GM23338 (cell line): ENCODE measurements around the gene NRIP1.

Experiments used
- CTCF ChIP-seq, 2 experiments: fragments of 200-600 bp in 1 of 2; sonication (generic) in 1 of 2; conservative IDR thresholded peaks; 2 replicates each; pipeline versions ENCODE4 v1.5.1 to v1.6.1; 2016 to 2017; ENCODE audit warnings: antibody characterized with exemption in 2 of 2, low read depth in 2 of 2, mild to moderate bottlenecking in 2 of 2, moderate library complexity in 1 of 2
- EZH2 ChIP-seq: fragments of 200-600 bp; sonication (generic); IDR thresholded peaks from one replicate; pipeline ENCODE4 v1.8.0; 2017; ENCODE audit warnings: antibody characterized with exemption, mild to moderate bottlenecking, low read depth; ENCODE audit not compliant: unreplicated experiment
- POLR2AphosphoS5 ChIP-seq: IDR thresholded peaks from 2 replicates; pipeline ENCODE4 v1.6.1; 2016; ENCODE audit warnings: antibody characterized with exemption, low read depth
- TF ChIP-seq, protein P1 (sequence below): IDR thresholded peaks from 2 replicates; pipeline ENCODE4 v1.6.1; 2016; ENCODE audit warnings: antibody characterized with exemption

- TF ChIP-seq CTCF (conservative IDR thresholded peaks at IDR 0.05; ENCODE audit: low read depth in 2 of 2) (no peak), EZH2 (no peak), POLR2AphosphoS5 (no peak)
- TF ChIP-seq, protein P1, sequence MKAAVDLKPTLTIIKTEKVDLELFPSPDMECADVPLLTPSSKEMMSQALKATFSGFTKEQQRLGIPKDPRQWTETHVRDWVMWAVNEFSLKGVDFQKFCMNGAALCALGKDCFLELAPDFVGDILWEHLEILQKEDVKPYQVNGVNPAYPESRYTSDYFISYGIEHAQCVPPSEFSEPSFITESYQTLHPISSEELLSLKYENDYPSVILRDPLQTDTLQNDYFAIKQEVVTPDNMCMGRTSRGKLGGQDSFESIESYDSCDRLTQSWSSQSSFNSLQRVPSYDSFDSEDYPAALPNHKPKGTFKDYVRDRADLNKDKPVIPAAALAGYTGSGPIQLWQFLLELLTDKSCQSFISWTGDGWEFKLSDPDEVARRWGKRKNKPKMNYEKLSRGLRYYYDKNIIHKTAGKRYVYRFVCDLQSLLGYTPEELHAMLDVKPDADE, result no peak
Measured at GRCh38 chr21:15090390-15090789, 25.6 kb upstream of the NRIP1 start.
